GM12878 (cell line): ENCODE data around the gene SNCB.

Source experiments
- CHD4 ChIP-seq: fragments of 200-600 bp; sonication (generic); IDR thresholded peaks from 2 replicates; pipeline ENCODE4 v1.6.1; 2016; ENCODE audit warnings: mild to moderate bottlenecking
- GABPA ChIP-seq: IDR thresholded peaks from 2 replicates; pipeline ENCODE4 v1.6.1; 2014; ENCODE audit warnings: antibody characterized with exemption, low read depth, mild to moderate bottlenecking, inconsistent platforms

DNA sequence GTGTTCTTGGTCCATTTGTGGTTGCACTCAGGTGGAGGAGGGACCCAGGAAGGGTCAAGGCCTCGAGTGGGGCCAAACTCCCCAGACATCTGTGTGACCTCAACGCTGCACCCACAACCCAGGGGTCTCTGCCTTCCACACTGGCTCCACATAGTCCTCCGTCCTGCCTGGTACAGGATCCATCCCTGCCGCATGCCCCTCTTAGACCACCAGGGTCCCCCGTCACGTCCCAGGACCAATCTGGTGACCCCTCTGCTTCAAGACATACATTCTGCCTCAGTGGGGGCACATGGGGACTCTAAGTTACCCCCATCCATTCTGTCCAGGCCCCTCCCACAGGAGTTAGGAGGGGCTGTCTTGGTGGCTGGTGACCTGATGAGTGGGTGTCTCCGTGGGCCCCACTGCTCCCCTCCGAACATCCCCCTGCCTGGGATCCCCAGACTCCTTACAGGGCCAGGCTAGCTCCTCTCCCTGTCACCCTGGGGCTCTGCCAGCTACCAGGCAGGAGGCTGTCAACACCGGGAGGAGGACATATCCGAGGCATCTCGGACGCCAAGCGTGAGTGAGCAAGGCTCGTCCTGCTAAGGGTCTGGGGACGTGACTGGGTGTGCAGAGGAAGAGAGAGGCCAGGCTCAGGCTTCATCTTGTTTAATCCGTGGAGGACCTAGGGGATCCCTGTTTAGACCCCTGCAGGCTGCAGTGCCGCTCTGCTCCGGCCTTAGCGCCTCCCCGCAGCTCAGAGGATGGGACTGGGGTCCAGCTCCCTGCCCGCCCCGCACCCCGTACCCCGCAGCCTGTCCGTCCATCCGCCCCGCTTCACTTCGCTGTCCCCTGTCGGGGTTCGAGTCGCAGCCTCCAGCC is 49.3 kb upstream of the SNCB start:
- TF ChIP-seq GABPA: no peak
- no peak for TF ChIP-seq CHD4
